ENCODE measurements around the gene MARVELD1.
"Not testable (repeated sequence)": the region's sequence is repeated elsewhere in the genome, so short reads cannot be mapped to it uniquely, and the experiment has no call there.

MARVELD1 gene

GRCh38 chr10:97675222-97675621, 38.3 kb upstream of the MARVELD1 start:
- DNase-seq (ENCODE audit: low spot score), result no peak
- in situ Hi-C loops (cut with MboI; ENCODE audit: low sequenced_read_pairs, unreplicated experiment), result no loop called here
- TF ChIP-seq CTCF (IDR thresholded peaks at IDR 0.05; ENCODE audit: borderline replicate concordance, control extremely low read depth, extremely low read depth, insufficient read depth, missing control alignments), result no peak

GRCh38 chr10:97676770-97677581, 36.6 kb upstream of the MARVELD1 start:
- in situ Hi-C loops (cut with MboI; ENCODE audit: low sequenced_read_pairs, unreplicated experiment), result no loop called here
- TF ChIP-seq CTCF (IDR thresholded peaks at IDR 0.05; ENCODE audit: borderline replicate concordance, control extremely low read depth, extremely low read depth, insufficient read depth, missing control alignments), result peak; percentile 80
- peak; percentile 80 for DNase-seq (ENCODE audit: low spot score)

GRCh38 chr10:97679594-97679993, 33.9 kb upstream of the MARVELD1 start:
- TF ChIP-seq CTCF (IDR thresholded peaks at IDR 0.05; ENCODE audit: borderline replicate concordance, control extremely low read depth, extremely low read depth, insufficient read depth, missing control alignments), result no peak
- DNase-seq (ENCODE audit: low spot score), result no peak
- in situ Hi-C loops (cut with MboI; ENCODE audit: low sequenced_read_pairs, unreplicated experiment), result no loop called here

GRCh38 chr10:97682042-97682441, 31.5 kb upstream of the MARVELD1 start:
- in situ Hi-C loops (cut with MboI; ENCODE audit: low sequenced_read_pairs, unreplicated experiment), result no loop called here
- DNase-seq (ENCODE audit: low spot score), result no peak
- no peak for TF ChIP-seq CTCF (IDR thresholded peaks at IDR 0.05; ENCODE audit: borderline replicate concordance, control extremely low read depth, extremely low read depth, insufficient read depth, missing control alignments)

- no peak for DNase-seq (ENCODE audit: low spot score)
- in situ Hi-C loops (cut with MboI; ENCODE audit: low sequenced_read_pairs, unreplicated experiment), result no loop called here
- TF ChIP-seq CTCF (IDR thresholded peaks at IDR 0.05; ENCODE audit: borderline replicate concordance, control extremely low read depth, extremely low read depth, insufficient read depth, missing control alignments), result no peak
These were observed 29.8 kb upstream of the MARVELD1 start for GRCh38 chr10:97683556-97684367.

GRCh38 chr10:97684368-97684713, 29.2 kb upstream of the MARVELD1 start:
- in situ Hi-C loops (cut with MboI; ENCODE audit: low sequenced_read_pairs, unreplicated experiment); DNase-seq (ENCODE audit: low spot score): not testable (repeated sequence)

- no peak for DNase-seq (ENCODE audit: low spot score)
- TF ChIP-seq CTCF (IDR thresholded peaks at IDR 0.05; ENCODE audit: borderline replicate concordance, control extremely low read depth, extremely low read depth, insufficient read depth, missing control alignments), result no peak
- in situ Hi-C loops (cut with MboI; ENCODE audit: low sequenced_read_pairs, unreplicated experiment), result no loop called here
These were observed 28.6 kb upstream of the MARVELD1 start for GRCh38 chr10:97684866-97685394.

All from GM13976 (cell line).